Astrocyte (in vitro differentiated cells and primary cell): Measurements from ENCODE around the gene ITGA3.

Experiments
- EZH2 ChIP-seq: IDR thresholded peaks from 2 replicates; pipeline ENCODE4 v1.6.1; 2012; ENCODE audit warnings: mild to moderate bottlenecking, low read length, inconsistent platforms; ENCODE audit not compliant: insufficient read depth
- TF ChIP-seq, protein P1 (sequence below): IDR thresholded peaks from 2 replicates; pipeline ENCODE4 v1.5.1; 2011; ENCODE audit warnings: low read depth, mild to moderate bottlenecking, inconsistent platforms, low read length, moderate library complexity; ENCODE audit not compliant: insufficient read depth

DNA sequence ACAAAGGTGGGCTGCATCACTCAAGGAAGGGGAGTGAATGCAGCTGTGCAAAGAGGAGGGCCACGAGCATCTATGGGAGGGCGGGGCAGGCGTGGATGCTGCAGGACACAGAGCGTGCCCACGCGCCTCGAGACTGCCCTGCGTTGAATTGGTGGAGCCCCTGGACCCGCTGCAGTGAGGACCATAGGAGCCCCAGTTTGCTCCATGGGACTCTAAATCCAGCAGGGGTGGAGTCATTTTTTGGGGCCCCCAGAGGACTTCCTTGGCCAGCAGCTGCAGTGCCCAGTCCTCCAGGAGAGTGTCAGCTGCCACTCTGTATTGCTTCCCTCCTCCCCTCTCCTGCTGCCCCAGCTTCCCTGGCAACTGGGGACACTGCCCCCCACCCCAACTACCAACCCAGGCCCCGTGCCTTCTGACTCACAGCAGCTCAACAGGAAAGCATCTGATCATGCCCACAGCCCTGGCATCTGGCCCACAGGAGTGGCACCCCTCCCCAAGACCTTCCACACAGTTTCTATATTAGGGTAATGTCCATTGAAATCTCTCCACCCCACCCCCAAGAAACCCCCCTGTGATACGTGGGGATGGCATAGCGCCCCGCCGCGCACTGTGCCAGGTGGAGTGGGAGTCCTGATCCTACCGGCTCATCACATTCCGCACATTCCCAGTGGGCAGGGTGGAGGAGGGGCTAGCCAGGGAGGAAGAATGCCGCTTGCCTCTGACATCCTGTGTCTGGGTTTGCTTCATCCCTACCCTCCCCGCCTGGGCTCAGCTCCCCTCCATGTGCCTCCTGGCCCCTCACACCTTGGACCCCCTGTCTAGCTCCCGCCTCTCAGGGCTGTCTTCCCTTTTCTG, 27.8 kb upstream of the ITGA3 start:
- TF ChIP-seq, protein P1, sequence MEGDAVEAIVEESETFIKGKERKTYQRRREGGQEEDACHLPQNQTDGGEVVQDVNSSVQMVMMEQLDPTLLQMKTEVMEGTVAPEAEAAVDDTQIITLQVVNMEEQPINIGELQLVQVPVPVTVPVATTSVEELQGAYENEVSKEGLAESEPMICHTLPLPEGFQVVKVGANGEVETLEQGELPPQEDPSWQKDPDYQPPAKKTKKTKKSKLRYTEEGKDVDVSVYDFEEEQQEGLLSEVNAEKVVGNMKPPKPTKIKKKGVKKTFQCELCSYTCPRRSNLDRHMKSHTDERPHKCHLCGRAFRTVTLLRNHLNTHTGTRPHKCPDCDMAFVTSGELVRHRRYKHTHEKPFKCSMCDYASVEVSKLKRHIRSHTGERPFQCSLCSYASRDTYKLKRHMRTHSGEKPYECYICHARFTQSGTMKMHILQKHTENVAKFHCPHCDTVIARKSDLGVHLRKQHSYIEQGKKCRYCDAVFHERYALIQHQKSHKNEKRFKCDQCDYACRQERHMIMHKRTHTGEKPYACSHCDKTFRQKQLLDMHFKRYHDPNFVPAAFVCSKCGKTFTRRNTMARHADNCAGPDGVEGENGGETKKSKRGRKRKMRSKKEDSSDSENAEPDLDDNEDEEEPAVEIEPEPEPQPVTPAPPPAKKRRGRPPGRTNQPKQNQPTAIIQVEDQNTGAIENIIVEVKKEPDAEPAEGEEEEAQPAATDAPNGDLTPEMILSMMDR = no peak
- TF ChIP-seq EZH2 = no peak
